ENCODE measurements around the gene TENM4.

TENM4 gene

DNA sequence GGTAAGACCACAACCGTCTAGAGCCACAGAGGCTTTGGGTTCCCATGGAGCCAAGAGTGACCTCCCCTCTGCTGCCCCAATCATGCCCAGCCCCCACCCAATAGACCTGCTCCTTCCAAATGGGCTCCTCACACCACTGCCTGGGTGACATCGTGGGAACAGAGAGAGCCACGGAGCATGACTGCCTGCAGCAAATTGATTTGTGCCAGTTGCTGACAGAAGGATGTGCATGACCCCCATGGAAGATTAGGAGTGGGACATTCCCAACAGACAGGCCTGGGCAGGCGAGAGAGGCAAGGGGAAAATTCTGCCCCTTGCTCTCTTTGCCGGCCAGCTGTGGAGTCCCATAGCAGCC is 88.5 kb downstream of the TENM4 start:
- Histone ChIP-seq H3K27ac (no peak overlapping the region), H3K4me3 (no peak overlapping the region), H3K9ac (ENCODE audit: insufficient read length) (no peak overlapping the region), H3K9me3 (ENCODE audit: low read depth, low read length) (no peaks in the 10 kb centered on the region), H3K36me3 (ENCODE audit: insufficient read depth, low read length) (no peaks in the 10 kb centered on the region)
- no peak for DNase-seq (ENCODE audit: low read depth, low spot score)
- TF ChIP-seq EZH2 (IDR thresholded peaks at IDR 0.05) (no peak), FOXP2 (optimal IDR thresholded peaks at IDR 0.05; ENCODE audit: control extremely low read depth, extremely low read length, insufficient read depth) (no peak), POLR2AphosphoS5 (IDR thresholded peaks at IDR 0.05; ENCODE audit: borderline replicate concordance, low read depth, low read length) (no peak)

DNA sequence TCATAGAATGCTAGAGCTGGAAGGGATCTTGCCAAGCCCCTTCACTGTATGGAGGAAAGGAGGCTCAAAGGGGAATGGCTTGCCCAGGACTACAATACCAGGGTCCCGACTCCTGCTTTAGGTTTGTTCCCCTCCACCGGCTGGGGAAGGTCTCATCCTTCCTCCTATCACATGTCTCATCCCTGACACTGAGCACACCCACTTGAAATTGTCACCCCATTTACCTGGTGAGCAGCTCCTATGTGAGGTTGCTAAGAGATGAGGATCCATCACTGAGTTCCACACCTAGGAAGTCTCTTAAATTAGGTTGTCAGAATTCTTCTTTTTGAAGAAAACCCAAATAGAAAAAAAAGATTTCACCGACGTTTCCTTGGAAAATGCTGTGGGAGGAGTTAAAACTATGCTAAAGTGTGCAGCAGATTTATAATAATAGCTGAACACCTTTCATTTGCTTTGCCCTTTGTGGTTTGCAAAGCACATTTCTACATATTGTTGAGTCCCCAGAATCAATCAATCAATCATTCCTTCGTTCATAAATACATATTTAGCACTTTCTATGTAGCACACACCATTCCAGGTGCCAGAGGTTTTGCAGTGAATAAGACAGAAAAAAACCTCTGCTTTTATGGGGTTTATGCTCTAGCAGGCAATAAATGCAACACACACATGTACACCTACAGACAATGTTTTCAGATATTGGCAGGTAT is 91.7 kb downstream of the TENM4 start:
- Histone ChIP-seq H3K9me3 (ENCODE audit: low read depth, low read length) (no peaks in the 10 kb centered on the region), H3K4me3 (no peak overlapping the region), H3K27ac (no peak overlapping the region), H3K36me3 (ENCODE audit: insufficient read depth, low read length) (no peaks in the 10 kb centered on the region), H3K9ac (ENCODE audit: insufficient read length) (no peak overlapping the region)
- DNase-seq (ENCODE audit: low read depth, low spot score) = no peak
- no peak for TF ChIP-seq POLR2AphosphoS5 (IDR thresholded peaks at IDR 0.05; ENCODE audit: borderline replicate concordance, low read depth, low read length)
- no peak for TF ChIP-seq FOXP2 (optimal IDR thresholded peaks at IDR 0.05; ENCODE audit: control extremely low read depth, extremely low read length, insufficient read depth)
- TF ChIP-seq EZH2 (IDR thresholded peaks at IDR 0.05) = no peak

DNA sequence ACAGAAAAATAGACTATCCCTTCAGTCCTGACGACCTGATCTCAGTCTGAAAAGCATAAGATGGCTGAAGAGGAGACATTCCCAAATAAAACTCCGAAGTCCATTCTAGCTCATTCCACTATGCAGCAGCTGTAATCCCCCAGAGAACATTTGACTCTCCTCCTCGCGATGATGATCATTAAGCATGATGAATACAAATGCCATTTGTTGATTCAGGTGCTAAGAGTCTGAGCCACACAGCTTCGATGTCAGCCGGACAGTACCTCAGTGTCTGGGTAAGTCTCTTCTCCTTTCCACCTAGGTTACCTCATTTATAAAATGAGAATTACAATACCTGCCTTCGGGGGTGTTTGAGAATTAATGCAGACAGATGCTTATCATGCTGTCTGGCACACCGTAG is 94.8 kb downstream of the TENM4 start:
- Histone ChIP-seq H3K9ac (ENCODE audit: insufficient read length) (no peak overlapping the region), H3K4me3 (no peak overlapping the region), H3K36me3 (ENCODE audit: insufficient read depth, low read length) (no peaks in the 10 kb centered on the region), H3K27ac (no peak overlapping the region), H3K9me3 (ENCODE audit: low read depth, low read length) (no peaks in the 10 kb centered on the region)
- DNase-seq (ENCODE audit: low read depth, low spot score) = no peak
- no peak for TF ChIP-seq POLR2AphosphoS5 (IDR thresholded peaks at IDR 0.05; ENCODE audit: borderline replicate concordance, low read depth, low read length)
- TF ChIP-seq FOXP2 (optimal IDR thresholded peaks at IDR 0.05; ENCODE audit: control extremely low read depth, extremely low read length, insufficient read depth) = no peak
- TF ChIP-seq EZH2 (IDR thresholded peaks at IDR 0.05) = no peak

- no peak overlapping the region for H3K27ac ChIP-seq
- no peak overlapping the region for H3K9ac ChIP-seq (ENCODE audit: insufficient read length)
- DNase-seq (ENCODE audit: low read depth, low spot score) = no peak
- no peaks in the 10 kb centered on the region for H3K36me3 ChIP-seq (ENCODE audit: insufficient read depth, low read length)
- no peak overlapping the region for H3K4me3 ChIP-seq
- H3K9me3 ChIP-seq (ENCODE audit: low read depth, low read length) = no peaks in the 10 kb centered on the region
- TF ChIP-seq EZH2 (IDR thresholded peaks at IDR 0.05) (no peak), FOXP2 (optimal IDR thresholded peaks at IDR 0.05; ENCODE audit: control extremely low read depth, extremely low read length, insufficient read depth) (no peak), POLR2AphosphoS5 (IDR thresholded peaks at IDR 0.05; ENCODE audit: borderline replicate concordance, low read depth, low read length) (no peak)
Observed at GRCh38 chr11:79344753-79345294, 96.0 kb downstream of the TENM4 start.

DNA sequence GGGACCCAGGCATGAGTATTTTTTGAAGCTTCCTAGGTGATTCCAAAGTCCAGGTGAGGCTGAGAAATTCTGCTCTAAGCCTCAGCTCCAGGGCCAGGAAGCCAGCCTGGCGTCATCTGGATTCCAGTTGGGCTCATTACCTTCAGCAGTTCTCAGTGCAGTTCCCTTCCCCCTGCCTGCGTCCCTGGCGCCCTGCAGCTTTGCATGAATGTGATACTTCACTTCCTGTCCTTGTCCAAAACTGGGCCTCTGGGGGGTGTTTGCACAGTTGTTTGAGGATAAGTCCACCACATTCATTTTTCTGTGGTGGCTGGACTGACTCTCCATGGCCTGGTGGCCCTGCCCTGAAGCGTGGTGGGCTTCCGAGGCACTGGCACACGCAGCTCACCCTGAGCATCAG is 98.1 kb downstream of the TENM4 start:
- DNase-seq (ENCODE audit: low read depth, low spot score) = no peak
- H3K4me3 ChIP-seq = no peak overlapping the region
- H3K36me3 ChIP-seq (ENCODE audit: insufficient read depth, low read length) = no peaks in the 10 kb centered on the region
- H3K9ac ChIP-seq (ENCODE audit: insufficient read length) = no peak overlapping the region
- H3K27ac ChIP-seq = no peak overlapping the region
- TF ChIP-seq POLR2AphosphoS5 (IDR thresholded peaks at IDR 0.05; ENCODE audit: borderline replicate concordance, low read depth, low read length) = no peak
- TF ChIP-seq FOXP2 (optimal IDR thresholded peaks at IDR 0.05; ENCODE audit: control extremely low read depth, extremely low read length, insufficient read depth) = no peak
- TF ChIP-seq EZH2 (IDR thresholded peaks at IDR 0.05) = no peak
- H3K9me3 ChIP-seq (ENCODE audit: low read depth, low read length) = no peaks in the 10 kb centered on the region

- Histone ChIP-seq H3K4me3 (no peak overlapping the region), H3K27ac (no peak overlapping the region), H3K36me3 (ENCODE audit: insufficient read depth, low read length) (no peaks in the 10 kb centered on the region), H3K9ac (ENCODE audit: insufficient read length) (no peak overlapping the region), H3K9me3 (ENCODE audit: low read depth, low read length) (no peaks in the 10 kb centered on the region)
- TF ChIP-seq EZH2 (IDR thresholded peaks at IDR 0.05) = no peak
- TF ChIP-seq POLR2AphosphoS5 (IDR thresholded peaks at IDR 0.05; ENCODE audit: borderline replicate concordance, low read depth, low read length) = no peak
- no peak for TF ChIP-seq FOXP2 (optimal IDR thresholded peaks at IDR 0.05; ENCODE audit: control extremely low read depth, extremely low read length, insufficient read depth)
- no peak for DNase-seq (ENCODE audit: low read depth, low spot score)
Observed at GRCh38 chr11:79342236-79342635, 98.6 kb downstream of the TENM4 start.

DNA sequence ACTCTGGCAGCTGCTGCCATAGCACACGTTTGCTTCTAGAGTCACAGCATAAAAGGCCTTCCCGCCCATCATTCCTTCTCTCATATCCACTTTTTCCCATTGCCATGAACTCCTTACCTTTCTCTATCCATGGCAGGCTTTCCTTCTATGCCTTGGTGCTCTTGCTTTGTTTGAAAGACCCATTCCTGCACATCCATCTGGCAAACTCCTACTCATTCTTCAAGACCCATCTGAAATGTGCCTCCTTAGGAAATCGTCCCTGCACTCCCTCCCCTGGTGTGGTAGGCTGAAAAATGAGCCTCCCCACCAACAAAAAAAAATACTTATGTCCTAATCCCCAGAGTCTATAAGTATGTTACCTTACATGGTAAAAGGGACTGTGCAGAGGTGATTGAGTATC is 100.3 kb downstream of the TENM4 start:
- no peaks in the 10 kb centered on the region for H3K36me3 ChIP-seq (ENCODE audit: insufficient read depth, low read length)
- no peak overlapping the region for H3K9ac ChIP-seq (ENCODE audit: insufficient read length)
- no peak for DNase-seq (ENCODE audit: low read depth, low spot score)
- H3K9me3 ChIP-seq (ENCODE audit: low read depth, low read length) = no peaks in the 10 kb centered on the region
- H3K4me3 ChIP-seq = no peak overlapping the region
- no peak overlapping the region for H3K27ac ChIP-seq
- TF ChIP-seq FOXP2 (optimal IDR thresholded peaks at IDR 0.05; ENCODE audit: control extremely low read depth, extremely low read length, insufficient read depth) (no peak), EZH2 (IDR thresholded peaks at IDR 0.05) (no peak), POLR2AphosphoS5 (IDR thresholded peaks at IDR 0.05; ENCODE audit: borderline replicate concordance, low read depth, low read length) (no peak)

GRCh38 chr11:79336797-79337517 is 103.9 kb downstream of the TENM4 start:
- Histone ChIP-seq H3K27ac (no peak overlapping the region), H3K36me3 (ENCODE audit: insufficient read depth, low read length) (no peaks in the 10 kb centered on the region), H3K4me3 (no peak overlapping the region), H3K9me3 (ENCODE audit: low read depth, low read length) (no peaks in the 10 kb centered on the region), H3K9ac (ENCODE audit: insufficient read length) (no peak overlapping the region)
- TF ChIP-seq POLR2AphosphoS5 (IDR thresholded peaks at IDR 0.05; ENCODE audit: borderline replicate concordance, low read depth, low read length) (no peak), EZH2 (IDR thresholded peaks at IDR 0.05) (no peak), FOXP2 (optimal IDR thresholded peaks at IDR 0.05; ENCODE audit: control extremely low read depth, extremely low read length, insufficient read depth) (no peak)
- no peak for DNase-seq (ENCODE audit: low read depth, low spot score)
